Liver (tissue), 3 donors: ENCODE data around the gene APBB1.

Experiments used
- CTCF ChIP-seq: fragments of 150-350 bp; IDR thresholded peaks from 2 replicates; pipeline ENCODE4 v1.5.1; 2017; ENCODE audit warnings: improper control_type of control experiment, low read depth, low read length; ENCODE audit not compliant: missing input control
- MAX ChIP-seq: IDR thresholded peaks from 2 replicates; pipeline ENCODE4 v1.6.1; 2016; ENCODE audit warnings: antibody characterized with exemption
- RAD21 ChIP-seq, 2 donors: IDR thresholded peaks; 2 replicates each; pipeline ENCODE4 v1.6.1; 2016; ENCODE audit warnings: antibody characterized with exemption in 2 of 2, mild to moderate bottlenecking in 2 of 2
- donor health status: healthy.
- donor health status: healthy.

GRCh38 chr11:6456361-6457073, 37.6 kb upstream of the APBB1 start:
- no peak for TF ChIP-seq CTCF
- TF ChIP-seq MAX, result no peak
- TF ChIP-seq RAD21 (IDR thresholded peaks at IDR 0.05), result no peak
